Parathyroid adenoma (tissue), 2 donors: ENCODE results near the gene SLC17A7.

ENCODE experiments used
- H2AFZ ChIP-seq: fragments of 300-600 bp; sonication (generic); one replicate; pipeline ENCODE4 v1.7.0; 2017; ENCODE audit warnings: antibody characterized with exemption, mild to moderate bottlenecking
- H3K27ac ChIP-seq: fragments of 300-600 bp; sonication (generic); one replicate; pipeline ENCODE4 v1.7.0; 2017
- H3K27me3 ChIP-seq: fragments of 300-600 bp; sonication (generic); one replicate; pipeline ENCODE4 v1.7.0; 2017; ENCODE audit warnings: low read length; ENCODE audit not compliant: control insufficient read depth, insufficient read depth
- H3K36me3 ChIP-seq: fragments of 300-600 bp; sonication (generic); one replicate; pipeline ENCODE4 v1.7.0; 2017; ENCODE audit warnings: low read length; ENCODE audit not compliant: control insufficient read depth, insufficient read depth
- H3K4me1 ChIP-seq: fragments of 300-600 bp; sonication (generic); one replicate; pipeline ENCODE4 v1.7.0; 2017; ENCODE audit warnings: control low read depth
- H3K4me2 ChIP-seq: fragments of 300-600 bp; sonication (generic); one replicate; pipeline ENCODE4 v1.7.0; 2017; ENCODE audit warnings: low read length
- H3K4me3 ChIP-seq: fragments of 300-600 bp; sonication (generic); one replicate; pipeline ENCODE4 v1.7.0; 2017; ENCODE audit warnings: low read depth, low read length
- H3K79me2 ChIP-seq: fragments of 300-600 bp; sonication (generic); one replicate; pipeline ENCODE4 v1.7.0; 2017; ENCODE audit warnings: control low read depth
- H3K9ac ChIP-seq: fragments of 300-600 bp; sonication (generic); one replicate; pipeline ENCODE4 v1.7.0; 2017; ENCODE audit warnings: mild to moderate bottlenecking
- H3K9me3 ChIP-seq: fragments of 300-600 bp; sonication (generic); one replicate; pipeline ENCODE4 v1.7.0; 2017; ENCODE audit warnings: low read length; ENCODE audit not compliant: control insufficient read depth
- TF ChIP-seq, protein P1 (sequence below): fragments of 300-600 bp; sonication (generic); IDR thresholded peaks from one replicate; pipeline ENCODE4 v1.7.0; 2017; ENCODE audit warnings: antibody characterized with exemption, mild to moderate bottlenecking
- donor health status: primary hyperparathyroidism.

Gene SLC17A7

GRCh38 chr19:49407079-49407478 lies 34.2 kb downstream of the SLC17A7 start:
- Histone ChIP-seq H3K27ac (no peak overlapping the region), H3K9ac (no peak overlapping the region), H3K9me3 (no peaks in the 10 kb centered on the region), H3K4me3 (no peak overlapping the region), H2AFZ (no peak overlapping the region), H3K4me1 (peaks cover 10% of the 10 kb centered on the region), H3K27me3 (no peaks in the 10 kb centered on the region), H3K4me2 (no peak overlapping the region), H3K36me3 (no peaks in the 10 kb centered on the region), H3K79me2 (no peaks in the 10 kb centered on the region)
- TF ChIP-seq, protein P1, sequence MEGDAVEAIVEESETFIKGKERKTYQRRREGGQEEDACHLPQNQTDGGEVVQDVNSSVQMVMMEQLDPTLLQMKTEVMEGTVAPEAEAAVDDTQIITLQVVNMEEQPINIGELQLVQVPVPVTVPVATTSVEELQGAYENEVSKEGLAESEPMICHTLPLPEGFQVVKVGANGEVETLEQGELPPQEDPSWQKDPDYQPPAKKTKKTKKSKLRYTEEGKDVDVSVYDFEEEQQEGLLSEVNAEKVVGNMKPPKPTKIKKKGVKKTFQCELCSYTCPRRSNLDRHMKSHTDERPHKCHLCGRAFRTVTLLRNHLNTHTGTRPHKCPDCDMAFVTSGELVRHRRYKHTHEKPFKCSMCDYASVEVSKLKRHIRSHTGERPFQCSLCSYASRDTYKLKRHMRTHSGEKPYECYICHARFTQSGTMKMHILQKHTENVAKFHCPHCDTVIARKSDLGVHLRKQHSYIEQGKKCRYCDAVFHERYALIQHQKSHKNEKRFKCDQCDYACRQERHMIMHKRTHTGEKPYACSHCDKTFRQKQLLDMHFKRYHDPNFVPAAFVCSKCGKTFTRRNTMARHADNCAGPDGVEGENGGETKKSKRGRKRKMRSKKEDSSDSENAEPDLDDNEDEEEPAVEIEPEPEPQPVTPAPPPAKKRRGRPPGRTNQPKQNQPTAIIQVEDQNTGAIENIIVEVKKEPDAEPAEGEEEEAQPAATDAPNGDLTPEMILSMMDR = no peak

- Histone ChIP-seq H2AFZ (peak overlapping the region; percentile 92), H3K9ac (no peak overlapping the region), H3K4me1 (peaks cover 16% of the 10 kb centered on the region), H3K27me3 (no peaks in the 10 kb centered on the region), H3K4me3 (no peak overlapping the region), H3K4me2 (no peak overlapping the region), H3K36me3 (no peaks in the 10 kb centered on the region), H3K9me3 (no peaks in the 10 kb centered on the region), H3K27ac (peak overlapping the region; percentile 48), H3K79me2 (no peaks in the 10 kb centered on the region)
- TF ChIP-seq, protein P1 = no peak
Measured at GRCh38 chr19:49403404-49404187, 37.7 kb downstream of the SLC17A7 start.

- Histone ChIP-seq H3K27ac (no peak overlapping the region), H3K9me3 (no peaks in the 10 kb centered on the region)
Measured at GRCh38 chr19:49400029-49400428, 41.3 kb downstream of the SLC17A7 start.

GRCh38 chr19:49398931-49399330 lies 42.4 kb downstream of the SLC17A7 start:
- H3K79me2 ChIP-seq = no peaks in the 10 kb centered on the region
- TF ChIP-seq, protein P1 = no peak
- H3K4me1 ChIP-seq = peaks cover 22% of the 10 kb centered on the region
- no peak overlapping the region for H3K4me3 ChIP-seq
- no peak overlapping the region for H3K4me2 ChIP-seq
- H3K36me3 ChIP-seq = no peaks in the 10 kb centered on the region
- H3K27me3 ChIP-seq = no peaks in the 10 kb centered on the region
- H3K9me3 ChIP-seq = no peaks in the 10 kb centered on the region
- H3K27ac ChIP-seq = peak overlapping the region; percentile 27
- H3K9ac ChIP-seq = no peak overlapping the region
- H2AFZ ChIP-seq = peak overlapping the region; percentile 71

More at GRCh38 chr19:49400029-49400428, 41.3 kb downstream of the SLC17A7 start:
- H3K36me3 ChIP-seq = no peaks in the 10 kb centered on the region
- peaks cover 23% of the 10 kb centered on the region for H3K4me1 ChIP-seq
- H3K4me3 ChIP-seq = no peak overlapping the region
- H3K9ac ChIP-seq = no peak overlapping the region
- H2AFZ ChIP-seq = no peak overlapping the region
- no peak overlapping the region for H3K4me2 ChIP-seq
- no peaks in the 10 kb centered on the region for H3K27me3 ChIP-seq
- no peaks in the 10 kb centered on the region for H3K79me2 ChIP-seq
- TF ChIP-seq, protein P1 = no peak
